H1 (cell line): Measurements from ENCODE around the gene CDH6. TPM values are rescaled to one million over a fixed set of nuclear protein-coding genes. Genes with fewer than 3 reads are reported as not detected.

ENCODE experiments used
- CTCF ChIA-PET: fragments of 300-600 bp; sonication (Branson Sonifier 250); formaldehyde crosslinking; loops from one replicate; lab custom pipeline; 2021; ENCODE audit not compliant: partially characterized antibody; lab: Charles Lee
- POLR2A ChIA-PET: fragments of 300-600 bp; sonication (Branson Sonifier 250); formaldehyde crosslinking; loops from one replicate; lab custom pipeline; 2021; ENCODE audit warnings: inconsistent platforms; ENCODE audit not compliant: partially characterized antibody; lab: Charles Lee
- DNase-seq, 2 experiments: peaks; one replicate each; pipeline versions ENCODE4 v3.0.0 to v3.0.0-alpha.2; 2010 to 2022; ENCODE audit warnings: low spot score in 2 of 2, low read depth in 1 of 2, mixed read lengths in 1 of 2
- FAIRE-seq: peaks from 2 replicates; lab custom pipeline; 2011; peaks lifted over from hg19 to GRCh38; lab: Jason Lieb, UNC
- H2AFZ ChIP-seq: 2 replicates; pipeline ENCODE4 v1.8.1; 2012; ENCODE audit warnings: low read length, inconsistent platforms
- H2AK5ac ChIP-seq: 2 replicates; pipeline ENCODE4 v1.6.1; 2013; ENCODE audit warnings: low read depth, low read length
- H2BK120ac ChIP-seq: replicated peaks from 2 replicates; pipeline ENCODE3; 2013; ENCODE audit warnings: low read depth, low read length, inconsistent platforms
- H2BK12ac ChIP-seq: 2 replicates; pipeline ENCODE4 v1.6.1; 2013; ENCODE audit warnings: low read depth, low read length
- H2BK15ac ChIP-seq: 2 replicates; pipeline ENCODE4 v1.6.1; 2013; ENCODE audit warnings: low read length
- H2BK20ac ChIP-seq: 2 replicates; pipeline ENCODE4 v1.6.1; 2013; ENCODE audit warnings: low read length
- H2BK5ac ChIP-seq: 2 replicates; pipeline ENCODE4 v1.6.1; 2013; ENCODE audit warnings: low read depth, low read length
- H3K14ac ChIP-seq: 2 replicates; pipeline ENCODE4 v1.6.1; 2013; ENCODE audit warnings: inconsistent platforms; ENCODE audit not compliant: insufficient read length
- H3K18ac ChIP-seq: 2 replicates; pipeline ENCODE4 v1.6.1; 2013; ENCODE audit warnings: low read length; ENCODE audit errors: extremely low read depth
- H3K23ac ChIP-seq: 2 replicates; pipeline ENCODE4 v1.6.1; 2013; ENCODE audit warnings: inconsistent platforms; ENCODE audit not compliant: insufficient read length
- H3K23me2 ChIP-seq: 2 replicates; pipeline ENCODE4 v1.6.1; 2013; ENCODE audit warnings: low read depth, low read length
- H3K27ac ChIP-seq: 2 replicates; pipeline ENCODE4 v1.6.1; 2011; ENCODE audit warnings: low read depth, low read length, inconsistent platforms
- H3K27me3 ChIP-seq, 4 experiments: replicated peaks in 1 of 4; 1 replicate in 1 of 4; 2 replicates in 3 of 4; pipeline versions ENCODE4 v1.6.1 to v1.8.1; 2011 to 2013; ENCODE audit warnings: low read length in 3 of 4, mild to moderate bottlenecking in 3 of 4, inconsistent platforms in 2 of 4, mixed read lengths in 2 of 4, moderate library complexity in 1 of 4; ENCODE audit not compliant: control insufficient read depth in 3 of 4, insufficient read depth in 3 of 4; ENCODE audit errors: extremely low read depth in 1 of 4
- H3K36me3 ChIP-seq, 4 experiments: 2 replicates each; pipeline versions ENCODE4 v1.6.1 to v1.8.1; 2011 to 2013; ENCODE audit warnings: mild to moderate bottlenecking in 4 of 4, low read length in 3 of 4, moderate library complexity in 2 of 4, control low read depth in 1 of 4, inconsistent platforms in 1 of 4; ENCODE audit not compliant: insufficient read depth in 4 of 4, control insufficient read depth in 2 of 4
- H3K4ac ChIP-seq: replicated peaks from 2 replicates; pipeline ENCODE3; 2013; ENCODE audit warnings: low read length, low read depth, mixed read lengths, inconsistent platforms; ENCODE audit not compliant: insufficient read length
- H3K4me1 ChIP-seq, 4 experiments: replicated peaks in 1 of 4; 1 replicate in 1 of 4; 2 replicates in 3 of 4; pipeline versions ENCODE4 v1.6.1 to v1.8.1; 2011 to 2013; ENCODE audit warnings: low read length in 3 of 4, inconsistent platforms in 2 of 4, mixed read lengths in 1 of 4; ENCODE audit not compliant: insufficient read depth in 4 of 4, control insufficient read depth in 3 of 4
- H3K4me2 ChIP-seq, 2 experiments: 2 replicates each; pipeline versions ENCODE4 v1.6.1 to v1.8.1; 2011 to 2013; ENCODE audit warnings: low read depth in 2 of 2, low read length in 2 of 2, control low read depth in 1 of 2, inconsistent platforms in 1 of 2, mild to moderate bottlenecking in 1 of 2; ENCODE audit not compliant: insufficient read depth in 1 of 2
- H3K4me3 ChIP-seq, 4 experiments: fragments of 200-600, 300-600 bp in 1 of 4; sonication (generic), shearing (Covaris generic), sonication (Bioruptor Twin) in 1 of 4; 2 replicates each; pipeline versions ENCODE4 v1.5.1 to v1.8.1; 2011 to 2016; ENCODE audit warnings: low read length in 4 of 4, low read depth in 3 of 4, control low read depth in 2 of 4, inconsistent platforms in 2 of 4, mild to moderate bottlenecking in 2 of 4, mixed read lengths in 1 of 4, moderate library complexity in 1 of 4; ENCODE audit not compliant: insufficient read depth in 2 of 4; ENCODE audit errors: extremely low read depth in 1 of 4
- H3K56ac ChIP-seq: replicated peaks from 2 replicates; pipeline ENCODE3; 2013; ENCODE audit warnings: low read depth, mild to moderate bottlenecking, mixed read lengths, low read length, inconsistent platforms; ENCODE audit not compliant: insufficient read length
- H3K79me1 ChIP-seq: 2 replicates; pipeline ENCODE4 v1.6.1; 2013; ENCODE audit warnings: low read depth, low read length, control low read depth
- H3K79me2 ChIP-seq, 2 experiments: 2 replicates each; pipeline versions ENCODE4 v1.6.1 to v1.8.1; 2012 to 2013; ENCODE audit warnings: low read length in 2 of 2, mild to moderate bottlenecking in 2 of 2, inconsistent platforms in 1 of 2; ENCODE audit not compliant: insufficient read depth in 2 of 2, control insufficient read depth in 1 of 2
- H3K9ac ChIP-seq, 4 experiments: replicated peaks in 1 of 4; 1 replicate in 1 of 4; 2 replicates in 3 of 4; pipeline versions ENCODE4 v1.6.1 to v1.8.1; 2011 to 2013; ENCODE audit warnings: low read depth in 3 of 4, low read length in 3 of 4, control low read depth in 2 of 4, mild to moderate bottlenecking in 2 of 4, moderate library complexity in 2 of 4, inconsistent platforms in 1 of 4; ENCODE audit errors: extremely low read depth in 1 of 4
- H3K9me3 ChIP-seq, 2 experiments: 2 replicates each; pipeline versions ENCODE4 v1.6.1 to v1.8.1; 2012 to 2013; ENCODE audit warnings: mild to moderate bottlenecking in 2 of 2, moderate library complexity in 2 of 2, control low read depth in 1 of 2, inconsistent platforms in 1 of 2, low read depth in 1 of 2, low read length in 1 of 2, mixed read lengths in 1 of 2; ENCODE audit not compliant: insufficient read depth in 2 of 2
- H4K20me1 ChIP-seq, 2 experiments: replicated peaks in 1 of 2; 2 replicates each; pipeline versions ENCODE3 to v1.8.1; 2011 to 2013; ENCODE audit warnings: inconsistent platforms in 2 of 2, low read length in 2 of 2, mild to moderate bottlenecking in 1 of 2; ENCODE audit not compliant: insufficient read depth in 2 of 2, control insufficient read depth in 1 of 2
- H4K5ac ChIP-seq: 2 replicates; pipeline ENCODE4 v1.6.1; 2013; ENCODE audit warnings: low read length, low read depth, mixed read lengths, inconsistent platforms; ENCODE audit not compliant: insufficient read length
- H4K8ac ChIP-seq: 2 replicates; pipeline ENCODE4 v1.8.0; 2013; ENCODE audit warnings: mild to moderate bottlenecking, moderate library complexity, low read length, inconsistent platforms; ENCODE audit not compliant: insufficient read depth; ENCODE audit errors: extremely low read depth
- H4K91ac ChIP-seq: replicated peaks from 2 replicates; pipeline ENCODE3; 2013; ENCODE audit warnings: low read length, mixed read lengths, inconsistent platforms; ENCODE audit not compliant: insufficient read length
- CTCF ChIP-seq, 3 experiments: IDR thresholded peaks; 1 replicate in 2 of 3; 2 replicates in 1 of 3; pipeline versions ENCODE4 v1.5.1 to v1.6.1; 2011; ENCODE audit warnings: low read length in 3 of 3, mild to moderate bottlenecking in 3 of 3, inconsistent platforms in 2 of 3, low read depth in 1 of 3, moderate library complexity in 1 of 3; ENCODE audit not compliant: insufficient read depth in 1 of 3; ENCODE audit errors: control extremely low read depth in 1 of 3
- EZH2 ChIP-seq: fragments of 200-600 bp; sonication (generic); IDR thresholded peaks from 2 replicates; pipeline ENCODE4 v1.7.1; 2012; ENCODE audit warnings: low read depth, mild to moderate bottlenecking, moderate library complexity, low read length, inconsistent platforms; ENCODE audit not compliant: severe bottlenecking
- KDM5A ChIP-seq: fragments of 200-600 bp; IDR thresholded peaks from 2 replicates; pipeline ENCODE4 v1.7.1; 2012; ENCODE audit warnings: mild to moderate bottlenecking, low read length, inconsistent platforms, mixed read lengths
- NRF1 ChIP-seq: IDR thresholded peaks from 2 replicates; pipeline ENCODE4 v1.6.1; 2011; ENCODE audit warnings: mild to moderate bottlenecking, low read depth, low read length, improper control_type of control experiment
- POLR2A ChIP-seq, 2 experiments: IDR thresholded peaks; 1 replicate in 1 of 2; 2 replicates in 1 of 2; pipeline ENCODE4 v1.6.1; 2011; ENCODE audit warnings: low read depth in 2 of 2, low read length in 2 of 2, mild to moderate bottlenecking in 2 of 2; ENCODE audit errors: control extremely low read depth in 1 of 2
- POLR2AphosphoS5 ChIP-seq: IDR thresholded peaks from 2 replicates; pipeline ENCODE4 v1.6.1; 2011; ENCODE audit warnings: low read depth, low read length
- RAD21 ChIP-seq, 2 experiments: IDR thresholded peaks in 1 of 2; conservative IDR thresholded peaks in 1 of 2; 2 replicates each; pipeline ENCODE4 v1.6.1; 2011; ENCODE audit warnings: low read depth in 2 of 2, low read length in 2 of 2, improper control_type of control experiment in 1 of 2, inconsistent platforms in 1 of 2, mild to moderate bottlenecking in 1 of 2, moderate library complexity in 1 of 2
- RNF2 ChIP-seq: fragments of 200-900, 300-1000 bp; sonication (generic); IDR thresholded peaks from 2 replicates; pipeline ENCODE4 v1.7.1; 2016; ENCODE audit warnings: borderline replicate concordance, low read depth, mild to moderate bottlenecking, antibody characterized with exemption, low read length; ENCODE audit not compliant: poor library complexity, severe bottlenecking; ENCODE audit errors: missing control alignments
- SAP30 ChIP-seq: fragments of 300-600 bp; sonication (generic); IDR thresholded peaks from 2 replicates; pipeline ENCODE4 v1.7.1; 2012; ENCODE audit warnings: low read length, moderate library complexity, mild to moderate bottlenecking, inconsistent platforms; ENCODE audit not compliant: insufficient read depth, insufficient replicate concordance
- SRF ChIP-seq: IDR thresholded peaks from 2 replicates; pipeline ENCODE4 v1.6.1; 2011; ENCODE audit warnings: mild to moderate bottlenecking, low read depth, low read length, moderate library complexity
- TAF1 ChIP-seq: IDR thresholded peaks from 2 replicates; pipeline ENCODE4 v1.6.1; 2011; ENCODE audit warnings: mild to moderate bottlenecking, low read depth, low read length
- WGBS, 2 experiments: shearing (Covaris generic) in 1 of 2; methylation state at CpG; one replicate each; pipeline versions ENCODE4 v1.1.6 to v1.1.7; 2013 to 2015; ENCODE audit warnings: low lambda C conversion rate in 2 of 2, mixed read lengths in 2 of 2, inconsistent platforms in 1 of 2, low coverage in 1 of 2, missing lambda C conversion rate in 1 of 2; ENCODE audit not compliant: insufficient replicate concordance in 2 of 2, insufficient coverage in 1 of 2, insufficient read length in 1 of 2; ENCODE audit errors: extremely low coverage in 1 of 2, missing lambda C conversion rate in 1 of 2; 5-methylcytosine and 5-hydroxymethylcytosine counted together
- polyA plus RNA-seq, 7 experiments: library from polyadenylated mRNA; depleted of rRNA in 3 of 7; stranded (reverse) in 5 of 7; unstranded in 2 of 7; fragments of >200 nt in 5 of 7; fragments of 200-250 nt in 2 of 7; gene quantifications; 1 replicate in 5 of 7; 2 replicates in 1 of 7; 4 replicates in 1 of 7; pipeline versions ENCODE4 v1.2.1 to v1.2.3, GENCODE V29; 2011 to 2013; ENCODE audit warnings: missing spikeins in 2 of 7, mixed read lengths in 2 of 7
- total RNA-seq: library from RNA; stranded (reverse); fragmentation: NEBNext Ultra II Directional; extraction: Animal tissue kit (Norgen Biotek cat#: 25700); gene quantifications from 2 replicates; pipeline ENCODE4 v1.2.1, GENCODE V29; 2021

CDH6 gene
- total and polyA plus RNA-seq, 2 of the 8 experiments (the other 6 are each of a cell fraction or from before 2014, with no cell fraction given): 1.4 to 1.9 TPM

GRCh38 chr5:31218978-31219377, 25.5 kb downstream of the CDH6 start:
- FAIRE-seq: peak; percentile 39

More at GRCh38 chr5:31218978-31219377, 25.5 kb downstream of the CDH6 start:
- Histone ChIP-seq H2AK5ac (no peak overlapping the region), H3K4me1 (no peaks in the 10 kb centered on the region), H2BK12ac (no peak overlapping the region), H3K56ac (no peak overlapping the region), H3K4ac (no peak overlapping the region), H2BK120ac (no peak overlapping the region), H3K4me3 (no peak overlapping the region), H3K27me3 (no peaks in the 10 kb centered on the region), H3K23me2 (no peaks in the 10 kb centered on the region; the same call in 1 of the 2 replicates), H2BK20ac (no peak overlapping the region), H4K20me1 (no peaks in the 10 kb centered on the region), H3K9ac (no peak overlapping the region), H3K36me3 (no peaks in the 10 kb centered on the region), H3K4me2 (no peak overlapping the region), H3K27ac (no peak overlapping the region), H3K18ac (no peak overlapping the region), H3K14ac (no peak overlapping the region), H3K79me2 (no peaks in the 10 kb centered on the region), H4K5ac (no peak overlapping the region), H4K8ac (no peak overlapping the region), H3K23ac (no peak overlapping the region), H3K9me3 (no peaks in the 10 kb centered on the region), H4K91ac (no peak overlapping the region), H3K79me1 (no peaks in the 10 kb centered on the region)
- POLR2A ChIA-PET: no interaction called here
- CTCF ChIA-PET: interaction anchor here (0.8 to 2.9 kb wide), 9 partner anchors 9 to 1068 kb away, joined by 3 to 15 read pairs (median 6); no protein-coding TSS in a partner anchor
- TF ChIP-seq SRF (no peak), NRF1 (no peak), RNF2 (no peak), TAF1 (no peak), EZH2 (no peak), KDM5A (no peak), POLR2AphosphoS5 (no peak), CTCF (IDR thresholded peaks at IDR 0.05; ENCODE audit: control extremely low read depth in 1 of 3, insufficient read depth in 1 of 3, low read depth in 1 of 3, low read length in 3 of 3) (peak in 1 of 3 experiments; percentile 31; a peak in 1 of 4 replicates), POLR2A (IDR thresholded peaks at IDR 0.05; ENCODE audit: control extremely low read depth in 1 of 2, low read depth in 2 of 2, low read length in 2 of 2) (no peak), RAD21 (IDR thresholded peaks at IDR 0.05 in 1 of 2, conservative IDR thresholded peaks at IDR 0.05 in 1 of 2; ENCODE audit: low read depth in 2 of 2, low read length in 2 of 2) (peak in 1 of 2 experiments; percentile 2; a peak in 1 of 4 replicates), SAP30 (no peak)
- TF ChIP-seq, all 59 proteins: peak for 2
- H2BK15ac ChIP-seq: no peak overlapping the region
- 84% methylated on average over 3 of the region's 3 CpGs; no CpG with 5 or more reads in 1 of the 2 experiments for WGBS, 2 experiments
- no peak overlapping the region for H2BK5ac ChIP-seq
- no peak overlapping the region for H2AFZ ChIP-seq
- no peak for DNase-seq
